ENCODE measurements around the gene TMEM196.

Gene TMEM196

GRCh38 chr7:19744075-19744474, 29.3 kb downstream of the TMEM196 start:
- TF ChIP-seq GATA2 (IDR thresholded peaks at IDR 0.05; ENCODE audit: low read depth, low read length) (no peak), GATA3 (IDR thresholded peaks at IDR 0.05; ENCODE audit: low read depth, low read length) (no peak)

- TF ChIP-seq GATA3 (IDR thresholded peaks at IDR 0.05; ENCODE audit: low read depth, low read length) (no peak), GATA2 (IDR thresholded peaks at IDR 0.05; ENCODE audit: low read depth, low read length) (no peak)
Observed at GRCh38 chr7:19728716-19729115, 44.7 kb downstream of the TMEM196 start.

- TF ChIP-seq GATA3 (IDR thresholded peaks at IDR 0.05; ENCODE audit: low read depth, low read length) (no peak), GATA2 (IDR thresholded peaks at IDR 0.05; ENCODE audit: low read depth, low read length) (no peak)
Observed at GRCh38 chr7:19725770-19726169, 47.6 kb downstream of the TMEM196 start.

- TF ChIP-seq GATA3 (IDR thresholded peaks at IDR 0.05; ENCODE audit: low read depth, low read length) (no peak), GATA2 (IDR thresholded peaks at IDR 0.05; ENCODE audit: low read depth, low read length) (no peak)
Observed at GRCh38 chr7:19715499-19715898, 57.9 kb downstream of the TMEM196 start.

GRCh38 chr7:19713676-19714075, 59.7 kb downstream of the TMEM196 start:
- no peak for TF ChIP-seq GATA3 (IDR thresholded peaks at IDR 0.05; ENCODE audit: low read depth, low read length)
- no peak for TF ChIP-seq GATA2 (IDR thresholded peaks at IDR 0.05; ENCODE audit: low read depth, low read length)

- TF ChIP-seq GATA3 (IDR thresholded peaks at IDR 0.05; ENCODE audit: low read depth, low read length): no peak
- no peak for TF ChIP-seq GATA2 (IDR thresholded peaks at IDR 0.05; ENCODE audit: low read depth, low read length)
Observed at GRCh38 chr7:19709249-19709578, 64.2 kb downstream of the TMEM196 start.

GRCh38 chr7:19708397-19709248, 64.8 kb downstream of the TMEM196 start, which contains the start of gene POLR1F:
Gene POLR1F (minus strand): TSS chr7:19709037. CDS start chr7:19709016, 21 bp downstream.
- TF ChIP-seq GATA2 (IDR thresholded peaks at IDR 0.05; ENCODE audit: low read depth, low read length) (no peak), GATA3 (IDR thresholded peaks at IDR 0.05; ENCODE audit: low read depth, low read length) (no peak)

- TF ChIP-seq GATA3 (IDR thresholded peaks at IDR 0.05; ENCODE audit: low read depth, low read length): no peak
- TF ChIP-seq GATA2 (IDR thresholded peaks at IDR 0.05; ENCODE audit: low read depth, low read length): no peak
Observed at GRCh38 chr7:19707240-19707639, 66.2 kb downstream of the TMEM196 start.

- TF ChIP-seq GATA2 (IDR thresholded peaks at IDR 0.05; ENCODE audit: low read depth, low read length) (no peak), GATA3 (IDR thresholded peaks at IDR 0.05; ENCODE audit: low read depth, low read length) (no peak)
Observed at GRCh38 chr7:19705663-19706062, 67.8 kb downstream of the TMEM196 start.

- no peak for TF ChIP-seq GATA2 (IDR thresholded peaks at IDR 0.05; ENCODE audit: low read depth, low read length)
Observed at GRCh38 chr7:19701471-19701870, 71.9 kb downstream of the TMEM196 start.

GRCh38 chr7:19700936-19701335, 72.5 kb downstream of the TMEM196 start:
- TF ChIP-seq GATA3 (IDR thresholded peaks at IDR 0.05; ENCODE audit: low read depth, low read length) (no peak), GATA2 (IDR thresholded peaks at IDR 0.05; ENCODE audit: low read depth, low read length) (no peak)

- no peak for TF ChIP-seq GATA3 (IDR thresholded peaks at IDR 0.05; ENCODE audit: low read depth, low read length)
- no peak for TF ChIP-seq GATA2 (IDR thresholded peaks at IDR 0.05; ENCODE audit: low read depth, low read length)
Observed at GRCh38 chr7:19698331-19698730, 75.1 kb downstream of the TMEM196 start.

GRCh38 chr7:19696926-19697325, 76.5 kb downstream of the TMEM196 start:
- TF ChIP-seq GATA2 (IDR thresholded peaks at IDR 0.05; ENCODE audit: low read depth, low read length): no peak
- TF ChIP-seq GATA3 (IDR thresholded peaks at IDR 0.05; ENCODE audit: low read depth, low read length): no peak

- TF ChIP-seq GATA2 (IDR thresholded peaks at IDR 0.05; ENCODE audit: low read depth, low read length) (no peak), GATA3 (IDR thresholded peaks at IDR 0.05; ENCODE audit: low read depth, low read length) (no peak)
Observed at GRCh38 chr7:19692111-19692828, 81.1 kb downstream of the TMEM196 start.

GRCh38 chr7:19690736-19691135, 82.7 kb downstream of the TMEM196 start:
- TF ChIP-seq GATA2 (IDR thresholded peaks at IDR 0.05; ENCODE audit: low read depth, low read length): no peak
- no peak for TF ChIP-seq GATA3 (IDR thresholded peaks at IDR 0.05; ENCODE audit: low read depth, low read length)
